Endothelial cell (in vitro differentiated cells): ENCODE results near the gene KIF6. TPM values are rescaled to one million over a fixed set of nuclear protein-coding genes. Genes with fewer than 3 reads are reported as not detected.

Experiments used
- DNase-seq: peaks from one replicate; pipeline ENCODE4 v3.0.0; 2021; ENCODE audit warnings: low spot score
- H3K27ac Mint-ChIP-seq: one replicate; pipeline ENCODE4 v1.8.0; 2021; ENCODE audit warnings: mixed read lengths, inconsistent platforms; ENCODE audit not compliant: unreplicated experiment
- H3K27me3 Mint-ChIP-seq: one replicate; pipeline ENCODE4 v1.8.0; 2021; ENCODE audit warnings: mild to moderate bottlenecking, moderate library complexity, mixed read lengths, inconsistent platforms; ENCODE audit not compliant: unreplicated experiment
- H3K36me3 Mint-ChIP-seq: one replicate; pipeline ENCODE4 v1.8.0; 2021; ENCODE audit warnings: mild to moderate bottlenecking, low read depth, mixed read lengths, inconsistent platforms; ENCODE audit not compliant: unreplicated experiment
- H3K4me1 Mint-ChIP-seq: one replicate; pipeline ENCODE4 v1.8.0; 2021; ENCODE audit warnings: mild to moderate bottlenecking, mixed read lengths, inconsistent platforms; ENCODE audit not compliant: unreplicated experiment
- H3K4me3 Mint-ChIP-seq: one replicate; pipeline ENCODE4 v1.8.0; 2021; ENCODE audit warnings: mild to moderate bottlenecking, mixed read lengths, inconsistent platforms; ENCODE audit not compliant: unreplicated experiment
- H3K9me3 Mint-ChIP-seq: one replicate; pipeline ENCODE4 v1.8.0; 2021; ENCODE audit warnings: mixed read lengths, inconsistent platforms; ENCODE audit not compliant: unreplicated experiment
- total RNA-seq: library from RNA; stranded (reverse); fragmentation: NEBNext Ultra II Directional; extraction: Animal tissue kit (Norgen Biotek cat#: 25700); gene quantifications from one replicate; pipeline ENCODE4 v1.2.1, GENCODE V29; 2021; ENCODE audit not compliant: unreplicated experiment
- TF ChIP-seq, protein P1 (sequence below): fragments of 200-600 bp; sonication (generic); IDR thresholded peaks from one replicate; pipeline ENCODE4 v1.5.0; 2021; ENCODE audit warnings: antibody characterized with exemption; ENCODE audit not compliant: unreplicated experiment

The KIF6 gene
- total RNA-seq, 1 donor from 2014 or later: 0.46 TPM

GRCh38 chr6:39587080-39587479, 138.1 kb downstream of the KIF6 start:
- Mint-ChIP-seq H3K9me3 (no peaks in the 10 kb centered on the region), H3K27me3 (peaks cover 2% of the 10 kb centered on the region), H3K27ac (no peak overlapping the region), H3K4me3 (no peak overlapping the region), H3K4me1 (no peaks in the 10 kb centered on the region), H3K36me3 (no peaks in the 10 kb centered on the region)
- TF ChIP-seq, protein P1, sequence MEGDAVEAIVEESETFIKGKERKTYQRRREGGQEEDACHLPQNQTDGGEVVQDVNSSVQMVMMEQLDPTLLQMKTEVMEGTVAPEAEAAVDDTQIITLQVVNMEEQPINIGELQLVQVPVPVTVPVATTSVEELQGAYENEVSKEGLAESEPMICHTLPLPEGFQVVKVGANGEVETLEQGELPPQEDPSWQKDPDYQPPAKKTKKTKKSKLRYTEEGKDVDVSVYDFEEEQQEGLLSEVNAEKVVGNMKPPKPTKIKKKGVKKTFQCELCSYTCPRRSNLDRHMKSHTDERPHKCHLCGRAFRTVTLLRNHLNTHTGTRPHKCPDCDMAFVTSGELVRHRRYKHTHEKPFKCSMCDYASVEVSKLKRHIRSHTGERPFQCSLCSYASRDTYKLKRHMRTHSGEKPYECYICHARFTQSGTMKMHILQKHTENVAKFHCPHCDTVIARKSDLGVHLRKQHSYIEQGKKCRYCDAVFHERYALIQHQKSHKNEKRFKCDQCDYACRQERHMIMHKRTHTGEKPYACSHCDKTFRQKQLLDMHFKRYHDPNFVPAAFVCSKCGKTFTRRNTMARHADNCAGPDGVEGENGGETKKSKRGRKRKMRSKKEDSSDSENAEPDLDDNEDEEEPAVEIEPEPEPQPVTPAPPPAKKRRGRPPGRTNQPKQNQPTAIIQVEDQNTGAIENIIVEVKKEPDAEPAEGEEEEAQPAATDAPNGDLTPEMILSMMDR: no peak
- no peak for DNase-seq

GRCh38 chr6:39585641-39586040, 139.6 kb downstream of the KIF6 start:
- peaks cover 2% of the 10 kb centered on the region for H3K27me3 Mint-ChIP-seq

DNA sequence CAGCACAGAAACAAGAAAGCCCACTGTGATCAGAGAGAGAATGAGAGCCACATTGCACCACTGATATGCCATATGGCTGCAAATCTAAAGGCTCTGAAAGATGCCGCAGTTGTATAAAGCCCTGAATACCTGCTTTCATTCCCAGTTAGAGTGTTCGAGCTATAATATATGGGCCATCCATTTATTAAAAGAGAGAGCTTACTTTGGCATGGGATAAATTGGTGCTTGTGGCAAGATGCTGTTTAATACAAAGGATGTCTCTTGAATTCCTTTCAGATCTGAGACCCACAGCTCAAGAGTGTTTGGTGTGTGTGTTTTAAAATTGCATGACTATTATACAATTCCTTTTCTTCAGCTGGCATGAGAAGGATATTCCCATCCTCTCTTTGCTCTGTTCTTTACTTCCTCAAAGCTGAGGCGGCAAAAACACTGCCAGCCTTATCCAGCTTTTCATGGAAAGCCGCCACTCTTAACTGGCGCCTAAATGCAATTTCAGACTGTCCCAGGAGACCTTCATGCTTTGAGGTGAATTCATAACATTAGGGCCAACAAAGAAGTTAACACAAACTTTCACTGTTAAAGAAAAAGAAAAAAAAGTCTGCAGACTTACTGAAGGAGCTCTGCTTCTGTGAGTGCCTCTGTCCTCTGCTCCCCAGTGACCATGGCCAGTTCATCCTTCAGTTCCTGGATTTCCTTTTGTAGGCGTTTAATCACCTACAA, 147.6 kb downstream of the KIF6 start:
- Mint-ChIP-seq H3K36me3 (no peaks in the 10 kb centered on the region), H3K4me3 (no peak overlapping the region), H3K27ac (no peak overlapping the region), H3K4me1 (no peaks in the 10 kb centered on the region), H3K9me3 (no peaks in the 10 kb centered on the region), H3K27me3 (no peaks in the 10 kb centered on the region)
- TF ChIP-seq, protein P1: no peak
- DNase-seq: no peak

More at GRCh38 chr6:39585641-39586040, 139.6 kb downstream of the KIF6 start:
- TF ChIP-seq, protein P1: no peak
- H3K9me3 Mint-ChIP-seq: no peaks in the 10 kb centered on the region
- no peaks in the 10 kb centered on the region for H3K4me1 Mint-ChIP-seq
- no peak overlapping the region for H3K4me3 Mint-ChIP-seq
- no peak for DNase-seq
- no peak overlapping the region for H3K27ac Mint-ChIP-seq
- no peaks in the 10 kb centered on the region for H3K36me3 Mint-ChIP-seq

DNA sequence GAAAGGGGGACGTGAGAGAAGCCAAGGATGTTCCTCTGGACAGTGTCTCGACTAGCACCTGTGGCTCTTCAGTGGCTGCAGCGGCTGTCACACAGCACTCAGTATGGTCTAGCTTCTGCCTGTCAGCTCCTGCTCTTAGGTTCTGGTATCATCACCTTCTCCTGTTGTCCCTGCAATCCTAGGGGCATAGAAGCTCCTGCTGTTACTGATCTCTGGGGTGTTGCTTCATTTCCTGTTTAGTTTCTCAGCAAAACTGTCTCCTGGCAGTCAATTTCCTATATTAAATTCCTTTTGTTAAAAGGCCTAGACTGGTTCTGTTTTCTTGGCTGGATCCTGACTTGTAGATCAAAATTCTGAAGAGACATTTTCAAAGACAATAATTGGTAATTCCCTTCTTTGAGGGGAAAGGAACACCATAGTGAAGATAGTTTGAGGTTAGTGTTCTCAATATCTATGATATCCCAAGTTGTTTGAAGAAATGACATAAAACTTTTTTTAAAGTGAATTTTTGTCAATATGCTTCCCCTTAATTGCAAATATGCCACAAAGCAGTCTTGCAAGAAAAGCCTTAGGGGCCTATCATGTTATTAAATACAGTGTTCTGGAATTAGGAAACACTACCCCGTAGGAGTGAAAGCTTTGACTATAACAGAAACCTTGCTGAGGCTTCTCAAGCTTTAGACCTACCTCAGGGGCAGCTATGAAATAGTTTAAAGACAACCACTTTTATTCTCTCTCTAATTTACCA, 148.5 kb downstream of the KIF6 start:
- no peaks in the 10 kb centered on the region for H3K27me3 Mint-ChIP-seq
- no peak overlapping the region for H3K27ac Mint-ChIP-seq
- TF ChIP-seq, protein P1: no peak
- no peak for DNase-seq
- no peak overlapping the region for H3K4me3 Mint-ChIP-seq
- H3K4me1 Mint-ChIP-seq: no peaks in the 10 kb centered on the region
- no peaks in the 10 kb centered on the region for H3K9me3 Mint-ChIP-seq
- H3K36me3 Mint-ChIP-seq: no peaks in the 10 kb centered on the region

- TF ChIP-seq, protein P1: no peak
- Mint-ChIP-seq H3K27me3 (no peaks in the 10 kb centered on the region), H3K36me3 (no peaks in the 10 kb centered on the region), H3K9me3 (no peaks in the 10 kb centered on the region), H3K27ac (no peak overlapping the region), H3K4me1 (no peaks in the 10 kb centered on the region), H3K4me3 (no peak overlapping the region)
- DNase-seq: no peak
These were observed 150.2 kb downstream of the KIF6 start for GRCh38 chr6:39574991-39575390.
